ENCODE results near the gene SLC22A7.

- TF ChIP-seq POLR2A (IDR thresholded peaks at IDR 0.05; ENCODE audit: low read length) (no peak), GATA1 (IDR thresholded peaks at IDR 0.05; ENCODE audit: low read depth, low read length) (no peak)
Measured at GRCh38 chr6:43286980-43287716, 10.9 kb upstream of the SLC22A7 start.
